HG02981 (cell line): ENCODE data around the gene PIK3C3.
"Not testable (repeated sequence)": the region's sequence is repeated elsewhere in the genome, so short reads cannot be mapped to it uniquely, and the experiment has no call there.

Source experiments
- ATAC-seq: cut with Tn5 transposase; IDR thresholded peaks from one replicate; pipeline ENCODE4 v1.9.1; 2021; ENCODE audit warnings: mild to moderate bottlenecking, moderate library complexity; ENCODE audit not compliant: unreplicated experiment

PIK3C3 gene

DNA sequence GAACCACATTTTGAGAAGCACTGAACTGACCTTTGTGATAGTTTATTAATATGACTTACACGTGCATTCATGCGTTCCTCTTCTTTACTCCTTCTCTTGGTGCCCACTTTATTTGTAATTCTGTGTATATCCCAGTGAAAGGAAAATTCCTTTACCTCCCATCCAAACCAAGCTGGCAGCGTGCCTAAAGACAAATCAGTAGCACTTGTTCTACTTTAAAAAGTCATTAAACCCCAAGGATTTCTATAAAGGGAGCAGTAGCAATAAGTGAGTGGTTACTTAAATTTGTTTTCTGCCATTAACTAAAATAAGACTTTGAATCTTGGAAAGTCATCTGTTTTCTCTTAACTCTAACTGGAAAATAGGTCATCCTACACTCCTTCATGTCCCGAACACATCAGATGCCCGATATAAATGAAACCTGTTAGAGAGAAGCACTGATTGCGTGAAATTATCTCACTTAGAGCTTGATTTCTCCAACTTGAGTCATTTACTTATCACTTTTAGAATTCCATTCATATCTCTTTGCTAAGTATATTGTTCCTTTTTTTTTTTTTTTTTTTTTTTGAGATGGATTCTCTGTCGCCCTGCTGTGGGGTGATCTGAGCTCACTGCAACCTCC, 10.7 kb downstream of the PIK3C3 start:
- no peak for ATAC-seq

DNA sequence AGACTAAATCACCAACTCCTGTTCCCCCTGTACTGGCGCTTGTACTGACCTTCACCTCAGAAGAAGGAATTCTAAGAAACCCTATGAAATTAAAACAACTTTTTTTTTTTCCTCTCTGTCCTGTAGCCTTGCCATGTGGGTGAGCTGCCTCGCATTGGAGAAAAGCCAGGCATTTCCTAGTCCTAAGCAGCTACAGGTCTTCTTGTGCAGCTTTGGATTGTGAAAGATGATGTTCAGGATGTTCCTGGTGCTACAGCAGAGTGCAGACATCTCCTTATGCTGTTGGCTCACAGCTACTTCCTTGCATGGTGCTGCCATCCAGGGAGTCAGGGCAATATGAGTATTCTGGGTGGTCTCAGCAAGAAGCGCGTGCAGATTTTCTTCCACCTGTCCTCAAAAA, 11.9 kb downstream of the PIK3C3 start:
- ATAC-seq = no peak

DNA sequence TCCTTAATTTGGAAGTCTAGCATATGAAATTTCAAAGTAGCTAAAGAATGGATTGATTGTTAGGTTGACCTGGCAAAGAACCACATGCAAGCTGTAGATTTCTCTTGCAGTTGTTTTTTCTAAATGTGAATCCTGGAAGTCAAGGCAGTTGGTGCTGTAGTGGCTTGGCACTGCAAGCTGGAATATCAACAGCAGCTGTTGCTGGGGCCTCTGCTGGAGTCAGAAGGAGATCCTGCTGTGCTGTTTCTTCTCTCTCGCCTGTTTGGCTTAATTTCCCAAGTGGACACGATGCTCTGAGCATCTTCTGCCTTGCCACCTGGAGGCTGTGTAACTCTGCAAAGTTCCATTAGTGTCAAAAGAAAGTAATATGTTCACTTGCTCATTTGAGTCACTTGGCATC, 12.6 kb downstream of the PIK3C3 start:
- ATAC-seq = no peak

DNA sequence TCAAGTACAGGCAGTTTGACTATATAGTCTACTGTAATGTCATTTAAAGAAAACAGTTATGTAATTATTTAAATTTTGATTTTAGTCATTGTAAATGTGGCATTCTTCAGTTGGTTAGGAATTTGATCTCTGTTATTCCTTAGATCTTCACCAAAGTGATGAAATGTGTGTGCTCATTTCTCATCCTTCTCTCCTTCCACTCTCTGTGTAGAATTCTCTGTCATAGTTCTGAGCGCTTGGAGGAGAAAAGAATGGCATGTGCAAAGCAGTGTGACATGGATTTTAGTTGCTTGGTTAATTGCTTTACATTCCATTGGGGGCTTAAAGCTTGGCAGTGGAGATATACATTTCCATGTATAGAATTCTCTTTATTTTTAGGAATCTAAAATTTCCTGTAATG, 14.8 kb downstream of the PIK3C3 start:
- no peak for ATAC-seq

DNA sequence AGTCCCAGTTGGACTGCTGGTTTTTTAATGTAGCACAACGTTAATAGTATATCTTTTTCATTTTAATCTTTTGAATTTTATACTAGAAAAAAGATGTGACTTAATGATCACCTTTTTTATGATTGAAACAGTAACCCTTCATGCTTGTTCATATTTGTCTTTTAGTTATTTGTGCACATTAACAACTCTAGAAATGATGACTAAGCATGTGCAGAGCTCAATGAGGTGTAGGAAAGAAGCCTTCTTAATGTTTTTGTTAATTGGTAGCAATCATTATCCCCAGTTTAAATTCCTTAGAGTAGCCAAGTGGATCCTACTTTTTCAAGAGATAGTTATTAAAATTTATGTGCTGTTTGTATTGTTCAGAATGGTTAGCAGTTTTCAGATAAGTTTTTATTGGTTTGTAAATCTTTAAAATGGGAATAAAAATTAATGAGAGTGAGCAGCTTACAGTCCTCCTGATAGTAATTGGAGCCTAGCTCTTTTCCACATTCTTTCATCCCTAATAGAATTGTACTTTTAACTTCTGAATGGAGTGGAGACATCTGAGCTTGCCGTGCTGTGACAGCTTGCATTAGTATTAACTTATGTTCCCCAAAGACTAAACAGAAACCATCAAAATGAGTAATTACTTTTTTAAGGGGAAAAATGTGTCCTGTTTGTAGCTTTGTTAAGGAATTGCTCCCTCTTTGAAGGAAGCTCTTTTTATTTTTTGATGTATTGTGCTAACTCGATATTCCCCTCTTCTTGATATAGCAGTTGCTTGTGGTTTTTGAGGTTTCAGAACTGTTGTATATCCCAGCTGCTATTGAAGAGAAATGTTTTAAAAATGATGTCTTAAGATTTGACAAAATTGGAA, 17.3 kb downstream of the PIK3C3 start:
- no peak for ATAC-seq

DNA sequence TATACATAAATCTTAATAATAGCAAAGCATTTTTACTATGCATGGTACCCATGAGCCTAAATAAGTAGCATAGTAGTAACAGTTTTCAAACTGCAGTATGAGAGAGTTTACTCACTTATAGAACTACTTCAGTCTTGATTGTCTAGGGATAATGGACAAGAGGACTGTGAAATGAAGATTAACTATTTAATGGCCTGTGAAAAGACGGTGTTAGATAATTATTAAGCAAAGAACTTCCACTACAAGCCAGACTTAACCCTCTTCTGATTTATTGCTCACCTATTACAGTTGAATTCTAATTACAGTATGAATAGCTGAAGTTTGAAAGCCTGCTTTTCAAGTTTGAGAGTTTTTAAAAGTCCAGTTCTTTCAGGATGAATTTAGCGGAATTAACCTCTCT, 18.9 kb downstream of the PIK3C3 start:
- peak; percentile 61 for ATAC-seq

DNA sequence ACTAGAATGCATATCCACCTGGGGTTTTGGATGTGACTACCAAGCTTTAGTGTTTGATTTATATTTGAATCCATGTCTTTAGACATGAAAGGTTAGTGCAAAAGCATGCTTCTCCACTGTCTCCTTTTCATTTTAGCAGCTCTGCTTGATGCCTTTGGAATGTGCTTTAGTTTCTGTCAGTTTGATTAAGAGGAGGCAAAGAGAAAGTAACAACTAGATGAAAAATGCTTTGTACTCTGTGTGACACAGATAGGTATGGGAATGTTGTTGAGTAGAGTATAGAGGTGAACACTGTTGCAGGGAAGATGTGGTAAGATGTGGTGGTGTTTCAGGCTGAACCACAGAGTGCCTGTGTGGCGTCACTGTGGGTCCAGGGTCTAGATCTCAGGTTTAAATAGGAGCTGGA, 19.8 kb downstream of the PIK3C3 start:
- no peak for ATAC-seq

DNA sequence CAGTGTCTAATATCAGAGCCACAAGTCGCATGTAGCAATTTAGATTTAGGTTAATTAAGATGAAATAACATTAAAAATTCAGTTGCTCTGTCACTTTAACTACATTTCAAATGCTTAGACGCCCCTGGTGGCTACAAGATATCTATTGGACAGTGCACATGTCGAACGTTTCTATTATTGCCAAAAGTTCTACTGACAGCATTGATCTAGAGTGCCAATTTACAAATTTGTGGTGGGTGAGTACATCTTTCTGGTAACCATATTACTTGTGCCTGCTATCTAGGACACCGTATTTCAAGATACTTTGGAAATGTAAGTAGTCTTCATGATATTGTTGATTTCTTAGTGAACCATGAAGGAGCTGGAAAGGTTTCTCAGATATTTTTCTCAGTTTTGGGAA, 20.2 kb downstream of the PIK3C3 start:
- no peak for ATAC-seq

DNA sequence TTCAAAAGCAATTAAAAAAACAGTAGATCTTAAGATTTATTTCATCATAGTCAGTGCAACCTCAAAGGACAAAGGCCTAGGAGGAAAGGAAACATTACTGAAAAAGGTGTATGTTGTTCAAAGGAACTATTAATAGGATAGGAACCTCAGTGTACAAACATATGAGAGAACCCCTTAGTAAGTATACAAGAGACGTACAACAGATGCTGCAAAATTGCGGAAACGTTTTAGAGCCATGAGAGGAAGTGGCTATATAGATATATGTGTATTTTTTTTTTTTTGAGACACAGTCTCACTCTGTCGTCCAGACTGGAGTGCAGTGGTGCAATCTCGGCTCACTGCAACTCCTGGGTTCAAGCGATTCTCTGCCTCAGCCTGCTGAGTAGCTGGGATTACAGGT, 22.2 kb downstream of the PIK3C3 start:
- ATAC-seq = no peak

DNA sequence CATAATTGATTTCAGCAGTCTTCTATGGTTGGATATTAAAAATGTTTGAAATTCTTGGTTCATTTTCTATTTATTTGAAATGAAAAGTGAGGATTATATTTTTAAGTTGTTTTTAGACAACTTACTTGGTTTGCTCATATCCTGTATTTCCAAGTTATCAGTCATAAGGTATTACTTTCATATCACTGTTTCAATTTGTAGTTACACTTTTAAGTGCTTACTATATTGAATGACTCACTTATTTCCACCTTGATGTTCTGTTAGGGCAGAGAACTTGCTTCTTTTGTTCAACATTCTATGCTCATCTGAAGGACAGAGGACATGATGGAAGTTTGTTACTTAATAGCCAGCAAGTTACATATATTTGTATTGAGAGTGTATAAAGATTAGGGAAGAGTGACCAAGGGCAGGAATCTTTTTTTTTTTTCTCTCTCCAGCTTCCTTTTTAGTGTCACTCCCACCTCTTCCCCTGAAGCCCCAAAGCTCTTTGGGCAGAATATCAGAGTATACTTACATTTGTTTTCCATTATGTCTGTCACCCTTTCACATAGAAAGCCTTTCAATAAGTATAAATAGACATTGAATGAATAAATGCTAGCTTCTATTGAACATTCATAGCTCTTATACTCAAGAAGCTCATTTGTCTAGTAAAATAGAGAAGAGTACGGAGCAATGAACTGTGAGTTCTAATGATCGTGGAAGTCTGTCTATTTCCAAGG, 28.1 kb downstream of the PIK3C3 start:
- peak; percentile 98 for ATAC-seq

DNA sequence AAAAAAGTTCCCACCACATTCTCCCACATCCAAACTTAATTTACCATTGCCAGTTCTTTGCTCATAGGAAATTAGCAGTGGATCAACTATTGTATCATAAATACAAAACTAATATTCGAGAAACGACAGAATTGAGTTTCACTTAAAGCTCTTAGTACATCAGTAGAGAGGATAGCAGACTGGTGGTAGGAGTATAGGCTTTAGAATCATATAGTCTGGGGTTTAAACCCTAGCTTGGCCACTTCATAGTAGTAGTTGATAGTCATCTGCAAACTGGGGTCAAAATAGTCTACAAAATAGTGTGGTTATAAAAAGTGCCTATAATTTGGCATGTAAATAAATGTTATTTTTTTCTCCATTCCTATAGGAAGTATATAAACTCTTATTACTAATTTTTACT, 30.9 kb downstream of the PIK3C3 start:
- ATAC-seq = no peak

DNA sequence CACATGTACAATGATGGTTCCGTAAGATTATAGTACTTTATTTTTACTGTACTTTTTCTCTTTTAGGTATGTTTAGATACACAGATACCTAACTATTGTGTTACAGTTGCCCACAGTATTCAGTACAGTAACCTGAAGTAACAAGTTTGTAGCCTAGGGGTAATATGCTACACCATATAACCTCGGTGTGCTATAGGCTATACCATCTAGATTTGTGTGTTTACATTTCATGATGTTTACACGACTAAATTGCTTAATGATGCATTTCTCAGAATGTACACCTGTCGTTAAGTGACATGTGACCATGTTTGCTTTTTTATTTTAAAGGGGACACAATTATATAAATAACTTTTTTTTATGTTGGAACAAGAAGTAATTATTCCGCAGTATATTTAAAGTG, 34.5 kb downstream of the PIK3C3 start:
- ATAC-seq = no peak

DNA sequence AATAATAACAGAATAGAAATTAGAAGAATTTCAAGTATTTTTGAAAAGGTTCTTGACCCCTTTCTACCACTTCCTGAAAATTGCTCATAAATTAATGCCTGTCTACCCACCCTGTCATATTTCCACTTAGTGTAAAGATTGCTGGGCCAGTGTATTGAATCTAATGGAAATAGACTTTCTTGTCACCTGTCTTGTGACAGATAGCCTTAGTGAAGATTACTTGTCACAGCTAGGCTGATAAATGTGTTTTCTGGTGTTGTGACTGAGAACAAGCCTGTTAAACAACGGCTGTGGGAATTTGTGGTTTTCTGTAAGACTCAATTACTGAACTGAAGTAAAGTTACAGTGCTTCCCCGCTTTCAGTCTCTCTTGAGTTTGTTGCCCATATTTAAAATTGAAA, 37.0 kb downstream of the PIK3C3 start:
- peak; percentile 65 for ATAC-seq

DNA sequence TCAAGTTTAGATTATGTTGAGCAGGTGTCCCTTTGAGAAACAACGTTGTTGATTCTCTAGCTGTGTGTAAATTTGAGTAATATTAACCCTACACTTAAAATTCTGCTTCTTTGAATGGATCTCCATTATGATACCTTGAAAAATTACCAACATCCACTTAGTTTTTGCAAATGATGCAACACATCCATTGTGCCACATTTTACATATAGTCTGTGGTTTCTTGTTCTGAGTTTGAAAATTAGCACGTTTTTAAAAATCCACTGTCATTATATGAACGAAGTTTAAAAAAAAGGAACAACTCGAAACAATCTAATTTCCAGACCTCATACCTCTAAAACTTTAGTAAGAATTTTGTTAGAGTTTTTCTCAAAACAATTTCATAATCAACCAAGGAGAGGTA, 37.7 kb downstream of the PIK3C3 start:
- no peak for ATAC-seq

DNA sequence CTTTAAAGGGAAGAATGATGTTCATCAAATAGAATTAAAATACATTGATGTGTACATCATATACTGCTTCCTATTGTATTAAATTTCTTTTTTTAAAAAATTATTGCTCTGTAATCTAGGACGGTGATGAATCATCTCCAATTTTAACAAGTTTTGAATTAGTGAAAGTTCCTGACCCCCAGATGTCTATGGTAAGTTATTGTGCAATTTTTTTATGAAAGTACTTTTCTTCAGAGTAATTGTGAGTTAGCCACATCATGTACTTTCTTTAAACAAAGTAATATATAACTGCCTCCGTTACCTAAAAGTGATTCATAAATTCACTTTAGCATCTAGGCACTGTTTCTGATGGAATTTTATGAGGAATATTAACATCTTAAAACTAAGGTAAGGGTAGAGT, 38.1 kb downstream of the PIK3C3 start:
- no peak for ATAC-seq

DNA sequence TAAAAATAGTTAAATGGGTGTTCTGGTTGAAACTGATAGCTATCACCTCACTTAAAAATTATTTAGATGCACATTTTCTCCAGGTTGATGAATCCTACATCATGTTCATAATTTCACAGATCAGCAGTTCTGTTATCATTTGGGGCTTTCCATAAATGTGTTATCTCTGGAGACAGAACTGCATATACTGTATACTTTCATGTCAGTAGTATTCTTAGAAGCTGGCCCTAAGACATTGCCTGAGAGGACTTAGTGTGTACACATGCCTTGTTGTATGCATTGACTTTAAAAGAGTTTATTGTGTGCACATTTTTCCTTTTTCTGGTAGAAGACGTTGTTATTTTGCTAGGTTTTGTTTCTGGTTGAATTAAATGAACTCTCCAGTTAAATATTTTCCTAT, 41.0 kb downstream of the PIK3C3 start:
- ATAC-seq = no peak

DNA sequence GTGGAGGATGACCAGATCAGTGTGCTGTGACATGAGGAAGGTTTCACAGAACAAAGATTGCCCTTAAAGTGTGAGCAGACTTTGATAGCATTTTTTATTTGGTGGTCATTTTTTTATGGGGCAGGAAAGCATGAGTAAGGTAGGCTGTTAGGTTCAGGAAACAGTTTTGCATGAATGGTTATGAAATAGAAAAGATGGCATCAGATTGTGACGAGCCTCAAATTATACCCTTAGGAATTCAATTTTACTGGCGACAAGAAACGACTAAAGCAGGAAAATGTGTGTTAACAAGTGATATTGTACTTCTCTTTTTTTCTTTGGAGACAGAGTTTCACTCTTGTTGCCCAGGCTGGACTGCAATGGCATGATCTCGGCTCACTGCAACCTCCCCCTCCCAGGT, 44.7 kb downstream of the PIK3C3 start:
- ATAC-seq = no peak

DNA sequence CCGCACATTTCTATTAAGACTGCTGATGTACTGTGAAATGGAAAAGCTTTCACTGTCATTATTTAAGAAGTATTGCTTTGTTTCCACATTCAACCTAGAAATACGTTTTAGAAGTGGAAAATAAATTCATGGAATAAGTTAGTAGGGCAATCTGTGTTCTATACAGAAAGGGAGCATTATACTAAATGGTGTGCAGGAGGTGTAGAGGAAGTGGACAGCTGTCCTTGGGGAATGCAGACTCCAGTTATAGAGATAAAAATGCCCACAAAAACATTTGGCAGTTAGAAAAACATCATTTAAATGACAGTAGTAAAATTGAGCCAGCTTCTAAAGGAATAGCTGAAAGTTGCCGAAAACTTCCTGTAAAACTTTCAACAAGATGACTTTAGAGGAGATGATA, 46.8 kb downstream of the PIK3C3 start:
- ATAC-seq = no peak

DNA sequence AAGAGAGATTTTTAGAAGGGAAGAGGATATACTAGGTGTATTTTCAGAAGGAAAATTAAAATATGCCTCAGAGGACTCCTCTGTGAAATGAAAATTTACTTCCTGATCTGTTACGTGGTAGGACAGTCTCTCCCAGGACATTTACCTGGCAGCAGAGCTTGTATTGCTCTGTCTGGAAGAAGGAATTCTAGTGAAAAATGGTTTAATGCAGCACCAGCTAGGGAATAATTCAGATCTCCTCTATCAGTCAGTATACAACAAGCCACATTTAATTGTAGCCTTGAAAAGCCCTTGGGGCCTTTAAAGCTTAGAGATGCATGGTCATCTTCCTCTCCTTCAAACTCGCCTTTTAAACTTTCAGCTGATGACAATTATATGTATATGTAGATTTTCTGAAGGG, 49.6 kb downstream of the PIK3C3 start:
- ATAC-seq = no peak

DNA sequence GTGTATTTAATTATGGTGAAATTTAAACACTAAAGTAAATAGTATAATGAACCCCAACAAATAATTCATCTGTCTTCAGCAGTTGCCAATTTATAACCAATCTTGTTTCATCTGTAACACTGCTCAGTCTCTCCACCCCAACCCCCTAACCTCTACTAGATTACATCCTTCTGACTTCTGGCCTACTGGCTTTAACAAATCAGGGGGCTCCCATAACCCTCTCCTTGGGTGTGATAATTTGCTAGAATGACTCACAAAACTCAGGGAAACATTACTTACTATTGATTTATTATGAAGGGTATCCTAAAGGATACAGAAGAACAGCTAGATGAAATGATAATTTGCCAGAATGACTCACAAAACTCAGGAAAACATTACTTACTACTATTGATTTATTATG, 50.7 kb downstream of the PIK3C3 start:
- ATAC-seq = no peak

DNA sequence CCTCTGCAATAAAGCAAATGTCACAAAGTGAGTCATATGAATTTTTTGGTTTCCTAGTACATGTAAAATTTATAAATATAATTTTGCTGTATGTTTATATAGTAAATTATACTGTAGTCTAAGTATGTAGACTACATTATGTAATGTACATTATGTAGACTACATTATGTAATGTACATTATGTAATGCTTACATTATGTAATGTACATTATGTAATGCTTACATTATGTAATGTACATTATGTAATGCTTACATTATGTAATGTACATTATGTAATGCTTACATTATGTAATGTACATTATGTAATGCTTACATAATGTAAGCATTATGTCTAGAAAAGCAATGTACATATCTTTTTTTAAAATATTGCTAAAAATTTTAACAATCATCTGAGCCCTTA, 54.4 kb downstream of the PIK3C3 start:
- ATAC-seq = not testable (repeated sequence)

DNA sequence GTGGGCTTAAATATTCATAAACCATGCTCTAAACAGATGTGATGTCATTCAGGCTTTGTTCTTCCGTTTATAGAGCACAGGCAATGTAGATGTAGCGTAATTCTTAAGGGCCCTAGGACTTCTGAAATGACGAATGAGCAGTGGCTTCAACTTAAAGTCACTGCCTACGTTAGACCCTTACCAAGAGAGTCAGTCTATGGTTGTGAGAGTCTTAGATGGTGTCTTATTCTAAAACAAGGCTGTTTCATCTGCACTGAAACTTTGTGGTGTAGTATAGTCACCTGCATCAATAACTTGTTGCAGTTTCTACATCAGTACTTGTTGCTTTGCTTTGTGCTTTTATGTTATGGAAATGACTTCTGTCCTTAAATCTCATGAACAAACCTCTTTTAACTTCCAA, 56.0 kb downstream of the PIK3C3 start:
- ATAC-seq = peak; percentile 100
